GM12878 (cell line): Measurements from ENCODE around the gene NBEA. TPM values are rescaled to one million over a fixed set of nuclear protein-coding genes. Genes with fewer than 3 reads are reported as not detected.

Experiments used
- ATAC-seq: fragments of 200-7000 bp; cut with Tn5 transposase; 3 replicates; pipeline ENCODE4 v1.9.1; 2020; ENCODE audit warnings: mild to moderate bottlenecking, moderate library complexity
- BruUV-seq: library from RNA; stranded (reverse); fragments of 400-500 nt; replicated peaks from 2 replicates; lab custom pipeline; 2021; lab: Mats Ljungman, UMichigan
- CTCF ChIA-PET: fragments of 300-600 bp; sonication (Branson Sonifier 250); formaldehyde crosslinking; extraction: SDS; loops from one replicate; lab custom pipeline; 2021; ENCODE audit warnings: inconsistent platforms; lab: Yijun Ruan, JAX
- POLR2A ChIA-PET: fragments of 350-600 bp; formaldehyde crosslinking; extraction: SDS; loops from one replicate; lab custom pipeline; 2021; ENCODE audit warnings: inconsistent platforms; lab: Charles Lee
- RAD21 ChIA-PET: fragments of 300-600 bp; sonication (Branson Sonifier 250); formaldehyde crosslinking; loops from one replicate; lab custom pipeline; 2023; ENCODE audit warnings: antibody characterized with exemption; ENCODE audit not compliant: unreplicated experiment; lab: Charles Lee
- SMC1A ChIA-PET: fragments of 300-600 bp; sonication (Branson Sonifier 250); formaldehyde crosslinking; loops from one replicate; lab custom pipeline; 2023; ENCODE audit not compliant: unreplicated experiment, uncharacterized antibody; lab: Charles Lee
- DNase-seq: peaks from one replicate; pipeline ENCODE4 v3.0.0-alpha.2; 2011; ENCODE audit warnings: low read depth, low spot score
- FAIRE-seq: peaks from 3 replicates; lab custom pipeline; 2011; peaks lifted over from hg19 to GRCh38; lab: Jason Lieb, UNC
- H2AFZ ChIP-seq: 2 replicates; pipeline ENCODE4 v1.6.0; 2011; ENCODE audit warnings: low read depth, low read length, control low read depth; ENCODE audit not compliant: control insufficient read depth
- H3K27ac ChIP-seq: 2 replicates; pipeline ENCODE4 v1.5.1; 2011; ENCODE audit warnings: control low read depth; ENCODE audit not compliant: control insufficient read depth, insufficient read depth
- H3K27me3 ChIP-seq, 2 experiments: replicated peaks in 1 of 2; 2 replicates each; pipeline versions ENCODE4 v1.6.0 to v1.6.1; 2011; ENCODE audit warnings: low read length in 1 of 2; ENCODE audit not compliant: control insufficient read depth in 2 of 2, insufficient read depth in 2 of 2
- H3K36me3 ChIP-seq, 2 experiments: 2 replicates each; pipeline ENCODE4 v1.5.1; 2011; ENCODE audit warnings: low read length in 1 of 2; ENCODE audit not compliant: control insufficient read depth in 2 of 2, insufficient read depth in 2 of 2
- H3K4me1 ChIP-seq: 2 replicates; pipeline ENCODE4 v1.6.1; 2011; ENCODE audit warnings: mild to moderate bottlenecking, low read length, moderate library complexity, mixed read lengths; ENCODE audit not compliant: control insufficient read depth, insufficient read depth
- H3K4me2 ChIP-seq: 2 replicates; pipeline ENCODE4 v1.6.0; 2011; ENCODE audit warnings: control low read depth; ENCODE audit not compliant: control insufficient read depth, insufficient read depth
- H3K4me3 ChIP-seq: fragments of 200-600 bp; sonication (generic); 2 replicates; pipeline ENCODE4 v1.5.1; 2016
- H3K79me2 ChIP-seq: 2 replicates; pipeline ENCODE4 v1.6.0; 2011; ENCODE audit warnings: low read length; ENCODE audit not compliant: control insufficient read depth, insufficient read depth
- H3K9ac ChIP-seq: 2 replicates; pipeline ENCODE4 v1.8.0; 2011; ENCODE audit warnings: low read length, control low read depth, mixed read lengths; ENCODE audit not compliant: control insufficient read depth, insufficient read depth
- H3K9me3 ChIP-seq: replicated peaks from 3 replicates; pipeline ENCODE4 v1.5.1; 2011; ENCODE audit warnings: mild to moderate bottlenecking, low read length; ENCODE audit not compliant: control insufficient read depth, insufficient read depth
- H4K20me1 ChIP-seq: 2 replicates; pipeline ENCODE4 v1.6.0; 2011; ENCODE audit not compliant: control insufficient read depth, insufficient read depth
- BCL3 ChIP-seq: IDR thresholded peaks from 2 replicates; pipeline ENCODE4 v1.6.1; 2011; ENCODE audit warnings: borderline replicate concordance, low read depth, mild to moderate bottlenecking, moderate library complexity, low read length; ENCODE audit not compliant: insufficient read depth, poor library complexity, severe bottlenecking
- BCLAF1 ChIP-seq: fragments of 450-650 bp; IDR thresholded peaks from 2 replicates; pipeline ENCODE4 v1.6.1; 2017; ENCODE audit warnings: antibody characterized with exemption, mild to moderate bottlenecking, moderate library complexity
- BMI1 ChIP-seq: fragments of 450-650 bp; IDR thresholded peaks from 2 replicates; pipeline ENCODE4 v1.6.1; 2016; ENCODE audit warnings: mild to moderate bottlenecking, moderate library complexity, borderline replicate concordance
- CEBPZ ChIP-seq: fragments of 150-350 bp; IDR thresholded peaks from 2 replicates; pipeline ENCODE4 v1.6.1; 2016; ENCODE audit warnings: low read depth, low read length
- E2F8 ChIP-seq: fragments of 450-650 bp; IDR thresholded peaks from 2 replicates; pipeline ENCODE4 v1.6.1; 2018; ENCODE audit warnings: mild to moderate bottlenecking, low read depth, moderate library complexity; ENCODE audit not compliant: partially characterized antibody
- E4F1 ChIP-seq: fragments of 450-650 bp; IDR thresholded peaks from 2 replicates; pipeline ENCODE4 v1.6.1; 2018; ENCODE audit warnings: borderline replicate concordance, mild to moderate bottlenecking; ENCODE audit not compliant: partially characterized antibody
- HDAC2 ChIP-seq: fragments of 200-600 bp; sonication (generic); IDR thresholded peaks from 2 replicates; pipeline ENCODE4 v1.6.1; 2017
- RELA ChIP-seq: fragments of 450-650 bp; IDR thresholded peaks from 2 replicates; pipeline ENCODE4 v1.8.0; 2014; ENCODE audit warnings: borderline replicate concordance; ENCODE audit not compliant: partially characterized antibody
- SUPT20H ChIP-seq: IDR thresholded peaks from 2 replicates; pipeline ENCODE4 v1.6.1; 2011; ENCODE audit warnings: low read depth, mild to moderate bottlenecking, low read length, moderate library complexity, borderline replicate concordance; ENCODE audit not compliant: control insufficient read depth
- YBX1 ChIP-seq: fragments of 450-650 bp; IDR thresholded peaks from 2 replicates; pipeline ENCODE4 v1.6.1; 2016; ENCODE audit warnings: antibody characterized with exemption
- WGBS: methylation state at CpG from one replicate; pipeline ENCODE4 v1.1.6; 2016; ENCODE audit warnings: low lambda C conversion rate; ENCODE audit not compliant: insufficient replicate concordance, insufficient coverage; ENCODE audit errors: missing lambda C conversion rate; 5-methylcytosine and 5-hydroxymethylcytosine counted together
- in situ Hi-C: fragments of 300-500 bp; cut with MboI; formaldehyde crosslinking; loops from 9 replicates; pipeline ENCODE4 v1.14.3; 2018; ENCODE audit warnings: mixed read lengths
- intact Hi-C: fragments of 100-400 bp; cut with micrococcal nuclease; formaldehyde crosslinking; loops from one replicate; pipeline ENCODE4 v1.14.2; 2022; ENCODE audit not compliant: unreplicated experiment
- polyA plus RNA-seq, 11 experiments: library from polyadenylated mRNA; depleted of rRNA in 4 of 11; unstranded in 6 of 11; stranded (reverse) in 5 of 11; fragments of >200 nt; fragmentation: Nextera tagmentation in 4 of 11; fragmentation: Illumina TruSeq in 1 of 11; extraction: Ambion mirVana in 4 of 11; extraction: Trizol in 1 of 11; gene quantifications; 1 replicate in 1 of 11; 2 replicates in 10 of 11; pipeline versions ENCODE4 v1.2.1 to v1.2.3, GENCODE V29; 2011 to 2016; ENCODE audit warnings: inconsistent platforms in 2 of 11, missing spikeins in 2 of 11, low read depth in 1 of 11
- total RNA-seq, 4 experiments: library from RNA; depleted of rRNA in 3 of 4; stranded (reverse); fragments of >200 nt in 3 of 4; fragmentation: Illumina TruSeq in 1 of 4; extraction: Trizol in 1 of 4; gene quantifications; 2 replicates each; pipeline versions ENCODE4 v1.2.1 to v1.2.3, GENCODE V29; 2013 to 2021

The NBEA gene
- total and polyA plus RNA-seq, 10 of the 15 experiments (the other 5 are each of a cell fraction or from before 2014, with no cell fraction given), result 0.23 to 3.6 (median 0.55) TPM

GRCh38 chr13:34914416-34914815, 27.7 kb upstream of the NBEA start:
- Histone ChIP-seq H3K4me2 (no peak overlapping the region), H3K9me3 (no peaks in the 10 kb centered on the region), H3K9ac (no peak overlapping the region), H3K27me3 (no peaks in the 10 kb centered on the region), H2AFZ (no peak overlapping the region), H3K4me3 (no peak overlapping the region), H3K36me3 (no peaks in the 10 kb centered on the region), H3K27ac (no peak overlapping the region), H3K4me1 (no peaks in the 10 kb centered on the region), H4K20me1 (no peaks in the 10 kb centered on the region), H3K79me2 (no peaks in the 10 kb centered on the region)
- CTCF ChIA-PET, result interaction anchor here (0.6 kb wide), 1 partner anchor 691 kb away, joined by 3 read pairs; no protein-coding TSS in a partner anchor
- ATAC-seq (no peak), FAIRE-seq (no peak), DNase-seq (no peak)
- intact Hi-C loops, result no loop called here
- RAD21 ChIA-PET, result no interaction called here
- in situ Hi-C loops, result no loop called here
- SMC1A ChIA-PET, result no interaction called here
- WGBS, result 0% methylated on average over 2 of the region's 2 CpGs
- no TSS peak for BruUV-seq
- POLR2A ChIA-PET, result no interaction called here
- TF ChIP-seq BCL3 (no peak), E2F8 (no peak), YBX1 (no peak), HDAC2 (no peak), CEBPZ (no peak), E4F1 (no peak), BCLAF1 (no peak), BMI1 (no peak), RELA (no peak), SUPT20H (no peak)
